ENCODE data around the gene SCYGR4. TPM values are rescaled to one million over a fixed set of nuclear protein-coding genes. Genes with fewer than 3 reads are reported as not detected.
"Not testable (repeated sequence)": the region's sequence is repeated elsewhere in the genome, so short reads cannot be mapped to it uniquely, and the experiment has no call there.

The SCYGR4 gene
- total RNA-seq, 2 experiments from 2014 or later = not detected

GRCh38 chr2:227597998-227598397, 19.3 kb upstream of the SCYGR4 start:
- Mint-ChIP-seq H3K4me1 (ENCODE audit: low read depth) (peaks cover 5% of the 10 kb centered on the region), H3K27me3 (ENCODE audit: low read depth) (peaks cover 16% of the 10 kb centered on the region), H3K36me3 (ENCODE audit: low read depth) (no peaks in the 10 kb centered on the region), H3K9me3 (ENCODE audit: insufficient read depth) (no peaks in the 10 kb centered on the region), H3K4me3 (no peak overlapping the region), H3K27ac (no peak overlapping the region)
- DNase-seq = no peak
- ChIA-PET CTCF (no interaction called here), POLR2A (no interaction called here)
- ATAC-seq = no peak

- H3K4me1 Mint-ChIP-seq (ENCODE audit: low read depth); H3K9me3 Mint-ChIP-seq (ENCODE audit: insufficient read depth); H3K4me3 Mint-ChIP-seq; H3K27ac Mint-ChIP-seq; POLR2A ChIA-PET; DNase-seq; H3K36me3 Mint-ChIP-seq (ENCODE audit: low read depth); CTCF ChIA-PET; ATAC-seq: not testable (repeated sequence)
- H3K27me3 Mint-ChIP-seq (ENCODE audit: low read depth) = peaks cover 17% of the 10 kb centered on the region
Observed at GRCh38 chr2:227598835-227599503, 18.3 kb upstream of the SCYGR4 start, which contains the start of gene SCYGR2. SCYGR2 (plus strand) TSS chr2:227598893; CDS start chr2:227598893, 0 bp downstream.

GRCh38 chr2:227602358-227602757, 14.9 kb upstream of the SCYGR4 start:
- CTCF ChIA-PET = interaction anchor here (1.3 kb wide), 1 partner anchor 164 kb away, joined by 4 read pairs; no protein-coding TSS in a partner anchor
- ATAC-seq (no peak), DNase-seq (no peak)
- peaks cover 21% of the 10 kb centered on the region for H3K27me3 Mint-ChIP-seq (ENCODE audit: low read depth)
- POLR2A ChIA-PET = no interaction called here
- H3K9me3 Mint-ChIP-seq (ENCODE audit: insufficient read depth) = no peaks in the 10 kb centered on the region
- no peak overlapping the region for H3K27ac Mint-ChIP-seq
- H3K36me3 Mint-ChIP-seq (ENCODE audit: low read depth) = no peaks in the 10 kb centered on the region
- H3K4me3 Mint-ChIP-seq = no peak overlapping the region
- H3K4me1 Mint-ChIP-seq (ENCODE audit: low read depth) = no peaks in the 10 kb centered on the region

GRCh38 chr2:227606476-227606875, 10.8 kb upstream of the SCYGR4 start:
- no peak overlapping the region for H3K27ac Mint-ChIP-seq
- H3K27me3 Mint-ChIP-seq (ENCODE audit: low read depth) = peaks cover 38% of the 10 kb centered on the region
- no peaks in the 10 kb centered on the region for H3K9me3 Mint-ChIP-seq (ENCODE audit: insufficient read depth)
- H3K36me3 Mint-ChIP-seq (ENCODE audit: low read depth) = no peaks in the 10 kb centered on the region
- POLR2A ChIA-PET = interaction anchor here (0.5 kb wide), 1 partner anchor 26 kb away, joined by 3 read pairs; no protein-coding TSS in a partner anchor
- CTCF ChIA-PET = no interaction called here
- DNase-seq (no peak), ATAC-seq (no peak)
- H3K4me3 Mint-ChIP-seq = no peak overlapping the region
- H3K4me1 Mint-ChIP-seq (ENCODE audit: low read depth) = peaks cover 11% of the 10 kb centered on the region

- Mint-ChIP-seq H3K36me3 (ENCODE audit: low read depth) (no peaks in the 10 kb centered on the region), H3K27me3 (ENCODE audit: low read depth) (peaks cover 45% of the 10 kb centered on the region), H3K4me1 (ENCODE audit: low read depth) (peaks cover 11% of the 10 kb centered on the region), H3K27ac (no peak overlapping the region), H3K4me3 (no peak overlapping the region), H3K9me3 (ENCODE audit: insufficient read depth) (no peaks in the 10 kb centered on the region)
- CTCF ChIA-PET = no interaction called here
- DNase-seq (no peak), ATAC-seq (no peak)
- POLR2A ChIA-PET = no interaction called here
Observed at GRCh38 chr2:227607941-227608340, 9.4 kb upstream of the SCYGR4 start.

- H3K9me3 Mint-ChIP-seq (ENCODE audit: insufficient read depth) = no peaks in the 10 kb centered on the region
- ATAC-seq = no peak
- H3K36me3 Mint-ChIP-seq (ENCODE audit: low read depth) = no peaks in the 10 kb centered on the region
- H3K27me3 Mint-ChIP-seq (ENCODE audit: low read depth) = peaks cover 45% of the 10 kb centered on the region
- H3K27ac Mint-ChIP-seq = peak overlapping the region; percentile 5
- POLR2A ChIA-PET = no interaction called here
- CTCF ChIA-PET = no interaction called here
- H3K4me3 Mint-ChIP-seq = peak overlapping the region; percentile 25
- no peak for DNase-seq
- peaks cover 11% of the 10 kb centered on the region for H3K4me1 Mint-ChIP-seq (ENCODE audit: low read depth)
Observed at GRCh38 chr2:227608561-227609338, 8.5 kb upstream of the SCYGR4 start.

GRCh38 chr2:227610123-227610522, 7.2 kb upstream of the SCYGR4 start:
- Mint-ChIP-seq H3K9me3 (ENCODE audit: insufficient read depth) (no peaks in the 10 kb centered on the region), H3K4me3 (no peak overlapping the region), H3K27ac (no peak overlapping the region), H3K27me3 (ENCODE audit: low read depth) (peaks cover 39% of the 10 kb centered on the region), H3K4me1 (ENCODE audit: low read depth) (peaks cover 11% of the 10 kb centered on the region), H3K36me3 (ENCODE audit: low read depth) (no peaks in the 10 kb centered on the region)
- DNase-seq = no peak
- ATAC-seq = no peak
- ChIA-PET CTCF (no interaction called here), POLR2A (no interaction called here)

GRCh38 chr2:227612546-227613271, 4.6 kb upstream of the SCYGR4 start:
- H3K9me3 Mint-ChIP-seq (ENCODE audit: insufficient read depth) = no peaks in the 10 kb centered on the region
- DNase-seq (no peak), ATAC-seq (no peak)
- H3K27ac Mint-ChIP-seq = no peak overlapping the region
- H3K36me3 Mint-ChIP-seq (ENCODE audit: low read depth) = no peaks in the 10 kb centered on the region
- no peak overlapping the region for H3K4me3 Mint-ChIP-seq
- peaks cover 11% of the 10 kb centered on the region for H3K4me1 Mint-ChIP-seq (ENCODE audit: low read depth)
- CTCF ChIA-PET = no interaction called here
- peaks cover 34% of the 10 kb centered on the region for H3K27me3 Mint-ChIP-seq (ENCODE audit: low read depth)
- POLR2A ChIA-PET = no interaction called here

GRCh38 chr2:227613272-227613660, 4.0 kb upstream of the SCYGR4 start:
- CTCF ChIA-PET = no interaction called here
- H3K4me3 Mint-ChIP-seq = no peak overlapping the region
- peaks cover 30% of the 10 kb centered on the region for H3K27me3 Mint-ChIP-seq (ENCODE audit: low read depth)
- no peaks in the 10 kb centered on the region for H3K36me3 Mint-ChIP-seq (ENCODE audit: low read depth)
- no peak for ATAC-seq
- no peak overlapping the region for H3K27ac Mint-ChIP-seq
- DNase-seq = no peak
- POLR2A ChIA-PET = no interaction called here
- no peaks in the 10 kb centered on the region for H3K9me3 Mint-ChIP-seq (ENCODE audit: insufficient read depth)
- peaks cover 11% of the 10 kb centered on the region for H3K4me1 Mint-ChIP-seq (ENCODE audit: low read depth)

- no peak overlapping the region for H3K4me3 Mint-ChIP-seq
- no peaks in the 10 kb centered on the region for H3K36me3 Mint-ChIP-seq (ENCODE audit: low read depth)
- DNase-seq = no peak
- ChIA-PET POLR2A (no interaction called here), CTCF (no interaction called here)
- H3K9me3 Mint-ChIP-seq (ENCODE audit: insufficient read depth) = no peaks in the 10 kb centered on the region
- peaks cover 3% of the 10 kb centered on the region for H3K4me1 Mint-ChIP-seq (ENCODE audit: low read depth)
- ATAC-seq = no peak
- no peak overlapping the region for H3K27ac Mint-ChIP-seq
- peaks cover 25% of the 10 kb centered on the region for H3K27me3 Mint-ChIP-seq (ENCODE audit: low read depth)
Observed at GRCh38 chr2:227614246-227614645, 3.1 kb upstream of the SCYGR4 start.

- Mint-ChIP-seq H3K27me3 (ENCODE audit: low read depth) (peaks cover 22% of the 10 kb centered on the region), H3K36me3 (ENCODE audit: low read depth) (no peaks in the 10 kb centered on the region), H3K4me3 (no peak within 1 kb of the TSS), H3K4me1 (ENCODE audit: low read depth) (peaks cover 3% of the 10 kb centered on the region), H3K27ac (no peak within 1 kb of the TSS), H3K9me3 (ENCODE audit: insufficient read depth) (no peaks in the 10 kb centered on the region)
- DNase-seq (no peak), ATAC-seq (no peak)
- ChIA-PET POLR2A (no interaction called here), CTCF (no interaction called here)
Observed at GRCh38 chr2:227614740-227615139, 2.6 kb upstream of the SCYGR4 start, which contains the start of gene SCYGR3. SCYGR3 (minus strand) TSS chr2:227614840; CDS start chr2:227614840, 0 bp downstream.

- ChIA-PET CTCF (no interaction called here), POLR2A (no interaction called here)
- no peak overlapping the region for H3K27ac Mint-ChIP-seq
- peaks cover 2% of the 10 kb centered on the region for H3K4me1 Mint-ChIP-seq (ENCODE audit: low read depth)
- no peaks in the 10 kb centered on the region for H3K9me3 Mint-ChIP-seq (ENCODE audit: insufficient read depth)
- H3K36me3 Mint-ChIP-seq (ENCODE audit: low read depth) = no peaks in the 10 kb centered on the region
- ATAC-seq = no peak
- H3K4me3 Mint-ChIP-seq = no peak overlapping the region
- no peak for DNase-seq
- peaks cover 20% of the 10 kb centered on the region for H3K27me3 Mint-ChIP-seq (ENCODE audit: low read depth)
Observed at GRCh38 chr2:227615181-227615580, 2.1 kb upstream of the SCYGR4 start.
